DMS79 treated with DMSO at 0.1 percent for 48 hours (cell line): ENCODE measurements around the gene PDE3A.
"Not testable (repeated sequence)": the region's sequence is repeated elsewhere in the genome, so short reads cannot be mapped to it uniquely, and the experiment has no call there.

Source experiments
- DNase-seq: peaks from one replicate; lab custom pipeline; 2025; lab: John Stamatoyannopoulos, UW

PDE3A gene

GRCh38 chr12:20551742-20552442, 183.6 kb downstream of the PDE3A start:
- DNase-seq, result not testable (repeated sequence)

- not testable (repeated sequence) for DNase-seq
These were observed 184.2 kb downstream of the PDE3A start for GRCh38 chr12:20552586-20552985.

- no peak for DNase-seq
These were observed 186.7 kb downstream of the PDE3A start for GRCh38 chr12:20555015-20555414.

GRCh38 chr12:20555771-20556170, 187.4 kb downstream of the PDE3A start:
- no peak for DNase-seq

- no peak for DNase-seq
These were observed 188.8 kb downstream of the PDE3A start for GRCh38 chr12:20557096-20557495.

GRCh38 chr12:20560935-20561334, 192.6 kb downstream of the PDE3A start:
- DNase-seq, result no peak

GRCh38 chr12:20561871-20562270, 193.5 kb downstream of the PDE3A start:
- DNase-seq, result no peak

GRCh38 chr12:20567413-20567812, 199.1 kb downstream of the PDE3A start:
- DNase-seq, result no peak

- no peak for DNase-seq
These were observed 204.1 kb downstream of the PDE3A start for GRCh38 chr12:20572451-20572850.

GRCh38 chr12:20576528-20576927, 208.2 kb downstream of the PDE3A start:
- DNase-seq, result no peak

- no peak for DNase-seq
These were observed 208.7 kb downstream of the PDE3A start for GRCh38 chr12:20577054-20577453.

- DNase-seq, result no peak
These were observed 209.8 kb downstream of the PDE3A start for GRCh38 chr12:20578142-20578541.

- no peak for DNase-seq
These were observed 216.8 kb downstream of the PDE3A start for GRCh38 chr12:20585055-20585625.

GRCh38 chr12:20585913-20586312, 217.6 kb downstream of the PDE3A start:
- DNase-seq, result no peak

GRCh38 chr12:20588042-20588441, 219.7 kb downstream of the PDE3A start:
- DNase-seq, result no peak

- DNase-seq, result no peak
These were observed 222.2 kb downstream of the PDE3A start for GRCh38 chr12:20590570-20590969.

- DNase-seq, result no peak
These were observed 224.2 kb downstream of the PDE3A start for GRCh38 chr12:20592556-20592955.

GRCh38 chr12:20593611-20594010, 225.3 kb downstream of the PDE3A start:
- DNase-seq, result no peak

- no peak for DNase-seq
These were observed 227.7 kb downstream of the PDE3A start for GRCh38 chr12:20596061-20596460.

GRCh38 chr12:20599757-20600156, 231.4 kb downstream of the PDE3A start:
- no peak for DNase-seq

- DNase-seq, result no peak
These were observed 233.4 kb downstream of the PDE3A start for GRCh38 chr12:20601668-20602280.

- DNase-seq, result no peak
These were observed 234.5 kb downstream of the PDE3A start for GRCh38 chr12:20602641-20603391.
